Thoracic aorta (tissue), 2 donors: ENCODE data around the gene IFNL3. TPM values are rescaled to one million over a fixed set of nuclear protein-coding genes. Genes with fewer than 3 reads are reported as not detected.

ENCODE experiments used
- ATAC-seq: fragments of 150-250 bp; one replicate; pipeline ENCODE4 v1.8.0; 2017; ENCODE audit warnings: low read depth; ENCODE audit not compliant: insufficient number of reproducible peaks, low FRiP score
- DNase-seq: peaks from one replicate; pipeline ENCODE4 v3.0.0-alpha.2; 2020; ENCODE audit warnings: low spot score
- H3K27ac ChIP-seq, 2 donors: fragments of 200-600 bp; sonication (generic); 1 replicate in 1 of 2; 2 replicates in 1 of 2; pipeline ENCODE4 v1.5.1; 2016; ENCODE audit warnings: mild to moderate bottlenecking in 2 of 2, moderate library complexity in 2 of 2
- H3K27me3 ChIP-seq: fragments of 200-600 bp; sonication (generic); replicated peaks from 2 replicates; pipeline ENCODE4 v1.6.0; 2016; ENCODE audit warnings: mild to moderate bottlenecking; ENCODE audit not compliant: insufficient read depth
- H3K36me3 ChIP-seq: fragments of 200-600 bp; sonication (generic); one replicate; pipeline ENCODE4 v1.5.1; 2016
- H3K4me1 ChIP-seq, 2 donors: fragments of 200-600 bp; sonication (generic); 1 replicate in 1 of 2; 2 replicates in 1 of 2; pipeline versions ENCODE4 v1.5.1 to v1.6.0; 2016; ENCODE audit warnings: low read depth in 2 of 2, mild to moderate bottlenecking in 1 of 2; ENCODE audit not compliant: control insufficient read depth in 1 of 2
- H3K4me3 ChIP-seq: fragments of 200-600 bp; sonication (generic); 2 replicates; pipeline ENCODE4 v1.5.1; 2016; ENCODE audit warnings: mild to moderate bottlenecking
- H3K9me3 ChIP-seq: fragments of 200-600 bp; sonication (generic); 2 replicates; pipeline ENCODE4 v1.5.1; 2016
- total RNA-seq, 2 donors: library from RNA; depleted of rRNA; stranded (reverse); fragments of >200 nt; gene quantifications; one replicate each; pipeline versions ENCODE4 v1.1.0 to v1.2.3, GENCODE V29; 2016
- TF ChIP-seq, protein P1 (sequence below): fragments of 200-600 bp; sonication (generic); IDR thresholded peaks from one replicate; pipeline ENCODE4 v1.5.1; 2019; ENCODE audit warnings: antibody characterized with exemption

IFNL3 gene
- total RNA-seq, 2 donors from 2014 or later, result not detected

DNA sequence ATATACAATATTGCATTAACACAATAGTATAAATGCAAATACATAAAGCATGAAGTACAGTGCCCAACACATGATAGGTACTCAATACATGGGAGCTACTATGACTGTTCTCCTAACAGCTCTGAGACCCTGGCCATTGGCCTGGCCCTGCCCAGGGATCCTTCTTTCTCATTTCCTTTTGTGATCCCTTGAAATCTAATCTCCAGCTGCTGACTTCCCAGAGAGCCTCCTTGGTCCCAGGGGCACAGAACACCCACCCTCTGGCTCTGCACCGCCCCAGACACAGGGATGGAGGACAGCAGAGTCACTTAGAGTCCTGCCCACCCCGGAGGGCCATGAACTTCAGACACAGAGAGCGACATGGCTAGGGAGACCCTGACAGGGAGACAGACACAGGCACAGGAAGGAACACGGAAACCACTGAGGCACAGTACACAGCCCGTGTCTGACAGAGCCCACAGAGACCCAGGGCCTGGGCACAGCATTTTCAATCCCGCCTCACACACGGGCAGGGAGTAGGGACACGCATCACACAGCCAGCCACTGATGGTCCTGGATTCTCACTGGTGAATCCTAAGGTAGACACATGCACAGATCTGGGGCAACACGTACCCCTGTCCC, 36.5 kb downstream of the IFNL3 start:
- no peaks in the 10 kb centered on the region for H3K4me1 ChIP-seq
- no peak overlapping the region for H3K27ac ChIP-seq
- H3K27me3 ChIP-seq, result no peaks in the 10 kb centered on the region
- ATAC-seq (no peak), DNase-seq (no peak)
- H3K9me3 ChIP-seq, result no peaks in the 10 kb centered on the region
- H3K36me3 ChIP-seq, result no peaks in the 10 kb centered on the region
- TF ChIP-seq, protein P1, sequence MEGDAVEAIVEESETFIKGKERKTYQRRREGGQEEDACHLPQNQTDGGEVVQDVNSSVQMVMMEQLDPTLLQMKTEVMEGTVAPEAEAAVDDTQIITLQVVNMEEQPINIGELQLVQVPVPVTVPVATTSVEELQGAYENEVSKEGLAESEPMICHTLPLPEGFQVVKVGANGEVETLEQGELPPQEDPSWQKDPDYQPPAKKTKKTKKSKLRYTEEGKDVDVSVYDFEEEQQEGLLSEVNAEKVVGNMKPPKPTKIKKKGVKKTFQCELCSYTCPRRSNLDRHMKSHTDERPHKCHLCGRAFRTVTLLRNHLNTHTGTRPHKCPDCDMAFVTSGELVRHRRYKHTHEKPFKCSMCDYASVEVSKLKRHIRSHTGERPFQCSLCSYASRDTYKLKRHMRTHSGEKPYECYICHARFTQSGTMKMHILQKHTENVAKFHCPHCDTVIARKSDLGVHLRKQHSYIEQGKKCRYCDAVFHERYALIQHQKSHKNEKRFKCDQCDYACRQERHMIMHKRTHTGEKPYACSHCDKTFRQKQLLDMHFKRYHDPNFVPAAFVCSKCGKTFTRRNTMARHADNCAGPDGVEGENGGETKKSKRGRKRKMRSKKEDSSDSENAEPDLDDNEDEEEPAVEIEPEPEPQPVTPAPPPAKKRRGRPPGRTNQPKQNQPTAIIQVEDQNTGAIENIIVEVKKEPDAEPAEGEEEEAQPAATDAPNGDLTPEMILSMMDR, result no peak
- no peak overlapping the region for H3K4me3 ChIP-seq

DNA sequence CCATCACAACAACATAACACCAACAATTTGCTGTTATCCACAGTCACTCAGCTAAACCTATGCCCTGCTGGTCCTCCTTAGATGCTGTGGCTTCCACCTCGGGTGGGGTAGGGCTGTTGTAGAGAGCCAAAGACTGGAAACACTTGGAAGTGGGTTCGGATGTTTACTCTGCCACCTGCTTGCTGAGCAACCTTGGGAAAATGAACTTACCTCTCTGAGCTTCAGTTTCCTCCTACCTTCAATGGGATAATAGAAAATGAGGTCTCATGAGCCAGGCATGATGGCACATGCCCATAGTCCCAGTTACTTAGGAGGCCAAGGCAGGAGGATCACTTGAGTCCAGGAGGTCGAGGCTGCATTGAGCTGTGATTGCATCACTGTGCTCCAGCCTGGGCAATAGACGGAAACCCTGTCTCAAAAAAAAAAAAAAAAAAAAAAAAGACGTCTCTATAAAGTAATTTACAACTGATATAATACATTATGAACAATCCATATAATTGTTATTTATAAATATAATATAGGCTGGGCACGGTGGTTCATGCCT, 37.4 kb downstream of the IFNL3 start:
- ATAC-seq (no peak), DNase-seq (no peak)
- no peaks in the 10 kb centered on the region for H3K27me3 ChIP-seq
- no peaks in the 10 kb centered on the region for H3K9me3 ChIP-seq
- no peak overlapping the region for H3K27ac ChIP-seq
- TF ChIP-seq, protein P1, result no peak
- H3K4me1 ChIP-seq, result no peaks in the 10 kb centered on the region
- H3K4me3 ChIP-seq, result no peak overlapping the region
- H3K36me3 ChIP-seq, result no peaks in the 10 kb centered on the region

DNA sequence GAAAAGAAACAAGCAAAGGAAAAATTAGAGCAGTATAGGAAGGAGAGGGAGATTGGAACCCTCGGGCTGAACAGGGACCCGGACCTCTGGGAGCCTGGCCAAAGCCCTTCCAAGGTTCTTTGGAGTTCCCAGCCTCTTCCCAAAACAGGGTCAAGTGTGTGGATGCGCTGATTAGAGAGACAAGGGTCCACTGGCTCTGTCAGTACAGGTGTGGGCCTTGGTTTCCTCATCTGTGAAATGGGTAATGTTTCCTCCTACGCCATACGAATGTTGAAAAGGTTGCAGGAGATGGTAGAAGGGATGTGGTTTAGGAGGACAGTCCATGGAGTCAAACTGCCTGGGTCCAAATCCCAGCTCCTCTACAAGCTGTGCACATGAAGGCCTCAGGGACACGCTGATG, 38.7 kb downstream of the IFNL3 start:
- no peak overlapping the region for H3K27ac ChIP-seq
- H3K27me3 ChIP-seq, result no peaks in the 10 kb centered on the region
- TF ChIP-seq, protein P1, result no peak
- H3K4me1 ChIP-seq, result no peaks in the 10 kb centered on the region
- no peaks in the 10 kb centered on the region for H3K9me3 ChIP-seq
- ATAC-seq (no peak), DNase-seq (no peak)
- no peaks in the 10 kb centered on the region for H3K36me3 ChIP-seq
- no peak overlapping the region for H3K4me3 ChIP-seq

DNA sequence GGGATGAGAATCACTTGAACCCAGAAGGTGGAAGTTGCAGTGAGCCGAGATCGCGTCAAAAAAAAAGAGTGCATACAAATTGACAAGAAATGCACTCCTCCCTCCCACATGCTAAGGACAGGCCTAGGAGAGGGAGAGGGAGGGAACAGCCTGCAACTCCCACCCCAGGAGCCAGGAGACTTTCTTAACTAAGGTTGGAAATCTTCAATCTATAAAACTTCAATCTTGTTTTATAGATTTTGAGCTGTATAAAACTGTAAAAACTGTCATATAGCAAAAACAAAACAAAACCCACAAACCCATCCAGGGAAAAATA, 39.4 kb downstream of the IFNL3 start:
- no peak overlapping the region for H3K4me3 ChIP-seq
- no peak for ATAC-seq

More for the DNA sequence above, 39.4 kb downstream of the IFNL3 start:
- H3K4me1 ChIP-seq, result no peaks in the 10 kb centered on the region
- no peaks in the 10 kb centered on the region for H3K27me3 ChIP-seq
- no peaks in the 10 kb centered on the region for H3K9me3 ChIP-seq
- TF ChIP-seq, protein P1, result no peak
- no peak for DNase-seq
- no peak overlapping the region for H3K27ac ChIP-seq
- no peaks in the 10 kb centered on the region for H3K36me3 ChIP-seq
